ENCODE measurements around the gene CLEC1B.
"Not testable (repeated sequence)": the region's sequence is repeated elsewhere in the genome, so short reads cannot be mapped to it uniquely, and the experiment has no call there.

Gene CLEC1B

DNA sequence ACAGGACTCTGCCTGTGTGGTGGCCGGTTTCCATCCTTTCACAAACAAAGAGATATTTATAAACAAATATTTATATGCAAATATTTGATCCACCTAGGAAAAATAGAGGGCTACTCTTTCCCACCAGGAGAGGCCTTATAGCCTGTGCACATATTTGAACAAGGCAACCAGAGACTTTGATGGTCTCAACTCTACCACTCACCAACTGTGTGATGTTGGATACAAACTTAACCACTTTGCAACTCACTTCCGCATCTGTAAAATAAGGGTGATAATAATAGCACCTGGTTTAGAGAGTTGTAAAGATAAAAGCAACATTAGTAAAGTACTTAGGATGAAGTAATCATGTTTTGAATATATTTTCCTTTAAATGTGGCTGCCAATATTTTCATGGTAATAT lies 29.2 kb downstream of the CLEC1B start:
- H3K36me3 ChIP-seq (ENCODE audit: control insufficient read depth, insufficient read depth, low read length) = no peaks in the 10 kb centered on the region
- no peaks in the 10 kb centered on the region for H3K27me3 ChIP-seq (ENCODE audit: control insufficient read depth, insufficient read depth, low read length)
- H3K4me2 ChIP-seq (ENCODE audit: low read length) = no peak overlapping the region
- no peak overlapping the region for H3K9ac ChIP-seq
- no peaks in the 10 kb centered on the region for H3K9me3 ChIP-seq (ENCODE audit: control insufficient read depth, low read length)
- no peaks in the 10 kb centered on the region for H3K4me1 ChIP-seq
- no peak overlapping the region for H3K27ac ChIP-seq
- no peaks in the 10 kb centered on the region for H3K79me2 ChIP-seq
- TF ChIP-seq CTCF (IDR thresholded peaks at IDR 0.05) = no peak
- H3K4me3 ChIP-seq (ENCODE audit: low read depth, low read length) = no peak overlapping the region
- no peak overlapping the region for H2AFZ ChIP-seq

DNA sequence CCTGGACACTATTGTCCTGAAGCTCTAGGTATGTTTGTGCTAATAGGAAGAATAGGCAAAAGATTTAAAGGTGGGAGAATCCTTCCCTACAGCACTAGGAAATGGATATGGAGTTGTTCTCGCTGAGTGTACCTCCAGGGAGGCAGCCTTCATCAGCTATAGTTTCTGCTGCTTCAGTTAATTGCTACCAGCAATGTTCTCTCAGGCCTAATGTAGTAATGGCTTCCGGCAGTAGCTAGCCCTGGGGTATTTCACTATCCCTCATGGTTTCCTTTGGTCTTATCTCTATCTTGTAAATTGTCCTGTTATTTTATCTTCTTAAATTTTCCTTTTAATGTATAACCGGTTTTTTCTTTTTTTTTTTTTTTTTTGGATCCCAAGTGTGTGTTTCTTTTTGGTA lies 37.0 kb downstream of the CLEC1B start:
- H3K4me1 ChIP-seq = no peaks in the 10 kb centered on the region
- no peaks in the 10 kb centered on the region for H3K79me2 ChIP-seq
- no peak overlapping the region for H3K9ac ChIP-seq
- H3K4me2 ChIP-seq (ENCODE audit: low read length) = no peak overlapping the region
- no peaks in the 10 kb centered on the region for H3K27me3 ChIP-seq (ENCODE audit: control insufficient read depth, insufficient read depth, low read length)
- H3K36me3 ChIP-seq (ENCODE audit: control insufficient read depth, insufficient read depth, low read length) = no peaks in the 10 kb centered on the region
- H3K27ac ChIP-seq = no peak overlapping the region
- H2AFZ ChIP-seq = no peak overlapping the region
- H3K4me3 ChIP-seq (ENCODE audit: low read depth, low read length) = no peak overlapping the region
- H3K9me3 ChIP-seq (ENCODE audit: control insufficient read depth, low read length) = no peaks in the 10 kb centered on the region
- no peak for TF ChIP-seq CTCF (IDR thresholded peaks at IDR 0.05)

- H3K27me3 ChIP-seq (ENCODE audit: control insufficient read depth, insufficient read depth, low read length) = no peaks in the 10 kb centered on the region
- no peak overlapping the region for H2AFZ ChIP-seq
- no peaks in the 10 kb centered on the region for H3K4me1 ChIP-seq
- no peaks in the 10 kb centered on the region for H3K36me3 ChIP-seq (ENCODE audit: control insufficient read depth, insufficient read depth, low read length)
- H3K79me2 ChIP-seq = no peaks in the 10 kb centered on the region
- no peak overlapping the region for H3K4me3 ChIP-seq (ENCODE audit: low read depth, low read length)
- TF ChIP-seq CTCF (IDR thresholded peaks at IDR 0.05) = no peak
- H3K27ac ChIP-seq = no peak overlapping the region
- no peak overlapping the region for H3K9ac ChIP-seq
- no peaks in the 10 kb centered on the region for H3K9me3 ChIP-seq (ENCODE audit: control insufficient read depth, low read length)
- no peak overlapping the region for H3K4me2 ChIP-seq (ENCODE audit: low read length)
Observed at GRCh38 chr12:9961106-9961505, 37.8 kb downstream of the CLEC1B start.

DNA sequence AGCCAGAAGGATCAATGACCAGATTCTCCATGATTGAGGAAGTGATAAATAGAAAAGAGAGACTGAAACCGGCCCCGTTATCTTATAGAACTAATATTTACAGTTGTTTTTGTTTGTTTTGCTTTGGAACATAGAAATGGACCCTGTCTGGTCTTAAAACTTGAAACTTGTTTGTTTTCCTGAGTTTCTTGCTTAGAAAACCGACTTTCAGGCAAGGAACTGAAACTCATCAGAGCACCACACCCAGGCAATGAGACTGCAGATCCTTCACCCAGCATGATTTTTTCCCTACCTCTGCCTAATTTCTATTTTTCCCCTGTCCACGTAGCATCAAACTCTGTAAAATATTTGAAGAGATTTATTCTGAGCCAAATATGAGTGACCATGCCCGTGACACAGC lies 38.3 kb downstream of the CLEC1B start:
- H3K9ac ChIP-seq = no peak overlapping the region
- H3K4me3 ChIP-seq (ENCODE audit: low read depth, low read length) = no peak overlapping the region
- no peaks in the 10 kb centered on the region for H3K27me3 ChIP-seq (ENCODE audit: control insufficient read depth, insufficient read depth, low read length)
- H3K4me2 ChIP-seq (ENCODE audit: low read length) = no peak overlapping the region
- no peaks in the 10 kb centered on the region for H3K79me2 ChIP-seq
- no peak for TF ChIP-seq CTCF (IDR thresholded peaks at IDR 0.05)
- H3K27ac ChIP-seq = no peak overlapping the region
- H3K4me1 ChIP-seq = no peaks in the 10 kb centered on the region
- H3K36me3 ChIP-seq (ENCODE audit: control insufficient read depth, insufficient read depth, low read length) = no peaks in the 10 kb centered on the region
- H3K9me3 ChIP-seq (ENCODE audit: control insufficient read depth, low read length) = no peaks in the 10 kb centered on the region
- no peak overlapping the region for H2AFZ ChIP-seq

GRCh38 chr12:9957834-9958233 lies 41.1 kb downstream of the CLEC1B start:
- TF ChIP-seq CTCF (IDR thresholded peaks at IDR 0.05) = no peak
- H3K79me2 ChIP-seq = no peaks in the 10 kb centered on the region

GRCh38 chr12:9952954-9953729 lies 45.8 kb downstream of the CLEC1B start:
- not testable (repeated sequence) for H2AFZ ChIP-seq; H3K4me2 ChIP-seq (ENCODE audit: low read length); H3K36me3 ChIP-seq (ENCODE audit: control insufficient read depth, insufficient read depth, low read length); H3K9me3 ChIP-seq (ENCODE audit: control insufficient read depth, low read length); H3K9ac ChIP-seq; H3K4me3 ChIP-seq (ENCODE audit: low read depth, low read length); H3K27me3 ChIP-seq (ENCODE audit: control insufficient read depth, insufficient read depth, low read length); H3K27ac ChIP-seq; H3K79me2 ChIP-seq; H3K4me1 ChIP-seq

More at GRCh38 chr12:9957834-9958233, 41.1 kb downstream of the CLEC1B start:
- no peak overlapping the region for H3K9ac ChIP-seq
- H2AFZ ChIP-seq = no peak overlapping the region
- H3K27ac ChIP-seq = no peak overlapping the region
- H3K4me3 ChIP-seq (ENCODE audit: low read depth, low read length) = no peak overlapping the region
- H3K4me1 ChIP-seq = no peaks in the 10 kb centered on the region
- no peaks in the 10 kb centered on the region for H3K27me3 ChIP-seq (ENCODE audit: control insufficient read depth, insufficient read depth, low read length)
- H3K9me3 ChIP-seq (ENCODE audit: control insufficient read depth, low read length) = no peaks in the 10 kb centered on the region
- H3K36me3 ChIP-seq (ENCODE audit: control insufficient read depth, insufficient read depth, low read length) = no peaks in the 10 kb centered on the region
- no peak overlapping the region for H3K4me2 ChIP-seq (ENCODE audit: low read length)

All from parathyroid adenoma (tissue), 2 donors.